Measurements from ENCODE around the gene SAP25.
"Not testable (repeated sequence)": the region's sequence is repeated elsewhere in the genome, so short reads cannot be mapped to it uniquely, and the experiment has no call there.

The SAP25 gene

DNA sequence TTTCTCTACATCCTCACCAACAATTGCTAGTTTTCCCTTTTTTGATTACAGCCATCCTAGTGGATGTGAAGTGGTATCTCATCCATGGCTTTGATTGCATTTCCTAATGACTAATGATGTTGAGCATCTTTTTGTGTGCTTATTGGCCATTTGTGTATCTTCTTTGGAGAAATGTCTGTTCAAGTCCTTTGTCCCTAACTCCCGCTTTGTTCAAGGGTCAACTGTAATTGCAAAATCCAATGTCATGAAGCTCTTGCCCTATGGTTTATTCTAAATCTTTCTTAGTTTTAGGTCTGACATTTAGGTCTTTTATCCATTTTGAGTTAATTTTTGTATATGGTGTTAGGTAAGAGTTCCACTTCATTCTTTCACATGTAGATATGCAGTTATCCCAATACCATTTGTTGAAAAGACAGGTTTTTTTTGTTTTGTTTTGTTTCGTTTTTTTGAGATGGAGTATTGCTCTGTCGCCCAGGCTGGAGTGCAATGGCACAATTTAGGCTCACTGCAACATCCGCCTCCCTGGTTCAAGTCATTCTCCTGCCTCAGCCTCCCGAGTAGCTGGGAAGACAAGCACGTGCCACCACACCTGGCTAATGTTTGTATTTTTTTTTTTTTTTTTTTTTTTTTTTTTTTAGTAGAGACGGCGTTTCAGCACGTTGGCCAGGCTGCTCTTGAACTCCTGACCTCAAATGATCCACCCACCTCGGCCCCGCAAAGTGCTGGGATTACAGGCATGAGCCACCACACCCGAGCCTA is 45.4 kb downstream of the SAP25 start:
- not testable (repeated sequence) for DNase-seq

DNA sequence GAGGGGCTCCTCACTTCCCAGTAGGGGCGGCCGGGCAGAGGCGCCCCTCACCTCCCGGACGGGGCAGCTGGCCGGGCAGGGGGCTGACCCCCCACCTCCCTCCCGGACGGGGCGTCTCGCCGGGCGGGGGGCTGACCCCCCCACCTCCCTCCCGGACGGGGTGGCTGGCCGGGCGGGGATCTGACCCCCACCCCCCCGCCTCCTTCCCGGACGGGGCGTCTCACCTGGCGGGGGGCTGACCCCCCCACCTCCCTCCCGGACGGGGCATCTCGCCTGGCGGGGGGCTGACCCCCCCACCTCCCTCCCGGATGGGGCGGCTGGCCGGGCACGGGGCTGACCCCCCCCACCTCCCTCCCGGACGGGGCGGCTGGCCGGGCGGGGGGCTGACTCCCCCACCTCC is 50.5 kb downstream of the SAP25 start:
- not testable (repeated sequence) for DNase-seq
